Kidney epithelial cell (primary cell): ENCODE measurements around the gene NFATC2. TPM values are rescaled to one million over a fixed set of nuclear protein-coding genes. Genes with fewer than 3 reads are reported as not detected.

ENCODE experiments used
- DNase-seq: peaks from one replicate; pipeline ENCODE4 v3.0.0-alpha.2; 2010; ENCODE audit warnings: low read depth
- H3K27me3 ChIP-seq: 2 replicates; pipeline ENCODE4 v1.6.0; 2011; ENCODE audit warnings: low read length; ENCODE audit not compliant: control insufficient read depth, insufficient read depth
- H3K36me3 ChIP-seq: 2 replicates; pipeline ENCODE4 v1.5.1; 2011; ENCODE audit warnings: low read length; ENCODE audit not compliant: control insufficient read depth, insufficient read depth
- H3K4me3 ChIP-seq: 2 replicates; pipeline ENCODE4 v1.5.1; 2011; ENCODE audit warnings: low read depth, mild to moderate bottlenecking, control low read depth, low read length
- total RNA-seq: library from RNA; depleted of rRNA; stranded (reverse); fragments of >200 nt; gene quantifications from 2 replicates; pipeline ENCODE4 v1.2.3, GENCODE V29; 2015
- TF ChIP-seq, protein P1 (sequence below): IDR thresholded peaks from 2 replicates; pipeline ENCODE4 v1.5.1; 2011; ENCODE audit warnings: mild to moderate bottlenecking, moderate library complexity, low read length, control low read depth, inconsistent platforms; ENCODE audit not compliant: insufficient read depth, poor library complexity, severe bottlenecking

Gene NFATC2
- total RNA-seq, 1 donor from 2014 or later = 2.9 TPM

GRCh38 chr20:51562027-51562331 lies 19.5 kb upstream of the NFATC2 start:
- H3K4me3 ChIP-seq = peak overlapping the region; percentile 55
- peaks cover 12% of the 10 kb centered on the region for H3K27me3 ChIP-seq
- no peak for DNase-seq
- no peaks in the 10 kb centered on the region for H3K36me3 ChIP-seq
- TF ChIP-seq, protein P1, sequence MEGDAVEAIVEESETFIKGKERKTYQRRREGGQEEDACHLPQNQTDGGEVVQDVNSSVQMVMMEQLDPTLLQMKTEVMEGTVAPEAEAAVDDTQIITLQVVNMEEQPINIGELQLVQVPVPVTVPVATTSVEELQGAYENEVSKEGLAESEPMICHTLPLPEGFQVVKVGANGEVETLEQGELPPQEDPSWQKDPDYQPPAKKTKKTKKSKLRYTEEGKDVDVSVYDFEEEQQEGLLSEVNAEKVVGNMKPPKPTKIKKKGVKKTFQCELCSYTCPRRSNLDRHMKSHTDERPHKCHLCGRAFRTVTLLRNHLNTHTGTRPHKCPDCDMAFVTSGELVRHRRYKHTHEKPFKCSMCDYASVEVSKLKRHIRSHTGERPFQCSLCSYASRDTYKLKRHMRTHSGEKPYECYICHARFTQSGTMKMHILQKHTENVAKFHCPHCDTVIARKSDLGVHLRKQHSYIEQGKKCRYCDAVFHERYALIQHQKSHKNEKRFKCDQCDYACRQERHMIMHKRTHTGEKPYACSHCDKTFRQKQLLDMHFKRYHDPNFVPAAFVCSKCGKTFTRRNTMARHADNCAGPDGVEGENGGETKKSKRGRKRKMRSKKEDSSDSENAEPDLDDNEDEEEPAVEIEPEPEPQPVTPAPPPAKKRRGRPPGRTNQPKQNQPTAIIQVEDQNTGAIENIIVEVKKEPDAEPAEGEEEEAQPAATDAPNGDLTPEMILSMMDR = no peak

DNA sequence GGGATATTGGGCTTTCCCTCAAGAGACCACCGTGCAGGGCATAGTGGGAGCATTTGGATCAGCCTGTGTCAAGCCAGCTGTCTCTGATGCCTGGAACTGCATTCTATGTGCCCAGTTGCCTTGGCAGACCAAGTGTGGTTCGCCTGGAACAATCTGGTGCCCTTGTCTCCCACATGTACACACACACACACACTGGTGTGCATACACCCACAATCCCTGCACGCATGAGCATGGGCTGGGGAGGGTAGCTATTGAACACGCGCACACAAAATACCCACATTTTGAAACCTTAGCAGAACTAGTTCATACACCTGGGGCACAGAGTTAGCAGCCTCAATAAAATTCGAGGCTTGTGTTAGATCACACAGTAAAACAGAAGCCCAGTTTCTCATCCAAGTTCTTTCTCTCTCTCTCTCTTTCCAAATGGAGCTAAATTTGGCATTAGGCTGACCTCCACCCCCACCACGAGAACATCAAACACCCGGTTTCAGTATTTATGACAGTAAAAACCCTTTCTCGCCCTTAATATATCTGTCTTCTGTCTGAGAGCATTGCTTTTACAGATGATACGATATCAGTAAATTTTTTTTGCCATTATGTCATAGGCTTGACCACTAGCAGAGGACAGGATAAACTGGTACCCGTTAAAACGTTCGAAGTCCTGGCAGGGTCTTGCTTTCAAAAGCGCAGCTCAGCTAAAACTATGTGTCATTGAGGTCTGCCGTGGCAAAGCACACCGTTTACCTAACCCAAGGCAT lies 18.2 kb upstream of the NFATC2 start:
- no peak for DNase-seq
- H3K27me3 ChIP-seq = peaks cover 9% of the 10 kb centered on the region
- no peaks in the 10 kb centered on the region for H3K36me3 ChIP-seq
- no peak overlapping the region for H3K4me3 ChIP-seq
- TF ChIP-seq, protein P1 = no peak

DNA sequence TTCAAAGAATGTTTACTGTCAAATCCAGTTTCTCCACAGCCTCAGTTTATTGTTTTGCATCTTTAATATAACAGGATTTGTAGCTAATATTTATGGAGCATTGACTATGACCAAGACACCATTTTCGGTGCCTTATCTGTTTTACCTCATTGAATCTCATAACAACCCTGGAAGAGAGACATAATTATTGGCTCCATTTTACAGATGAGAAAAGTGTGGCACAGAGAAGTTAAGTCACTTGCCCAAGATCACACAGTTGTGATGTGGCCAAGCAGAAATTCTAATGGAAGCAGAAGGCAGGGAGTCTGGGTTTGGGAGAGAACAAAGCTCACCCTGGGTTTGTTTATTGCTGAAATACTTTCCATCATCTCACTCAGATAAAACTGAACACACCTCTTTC lies 17.5 kb upstream of the NFATC2 start:
- H3K4me3 ChIP-seq = no peak overlapping the region
- no peaks in the 10 kb centered on the region for H3K36me3 ChIP-seq
- no peak for DNase-seq
- TF ChIP-seq, protein P1 = no peak
- H3K27me3 ChIP-seq = peaks cover 9% of the 10 kb centered on the region

DNA sequence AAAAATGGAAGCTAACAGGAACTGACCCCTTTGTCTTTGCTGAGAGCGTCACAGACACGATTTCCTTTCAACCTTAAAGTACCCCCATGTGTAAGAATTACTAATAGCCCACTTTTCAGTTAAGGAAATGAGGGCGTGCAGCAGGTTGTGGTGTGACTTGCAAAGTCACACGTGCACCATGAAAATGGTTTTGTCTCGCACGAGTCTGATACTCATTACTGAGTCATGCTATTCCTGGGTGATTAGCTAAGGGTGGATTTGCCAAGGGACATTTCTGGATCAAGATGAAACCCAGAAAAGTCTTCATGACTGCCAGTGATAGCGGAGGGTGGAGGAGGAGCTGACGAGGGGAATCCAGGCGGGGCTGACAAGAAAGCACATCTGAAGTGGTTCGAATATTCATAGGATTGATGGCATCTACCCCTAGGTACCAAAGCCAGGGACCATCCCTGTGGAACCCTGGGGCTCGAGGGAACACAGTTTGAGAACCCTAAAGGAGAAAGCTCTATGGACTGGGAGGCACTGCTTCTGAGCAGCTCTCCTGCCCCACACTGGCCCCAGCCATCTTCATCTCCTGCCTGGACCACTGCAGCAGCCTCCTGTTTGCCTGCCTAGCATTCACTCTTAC lies 12.1 kb upstream of the NFATC2 start:
- H3K27me3 ChIP-seq = peaks cover 6% of the 10 kb centered on the region
- TF ChIP-seq, protein P1 = no peak
- no peak for DNase-seq
- H3K4me3 ChIP-seq = no peak overlapping the region
- no peaks in the 10 kb centered on the region for H3K36me3 ChIP-seq

GRCh38 chr20:51553897-51554486 lies 11.5 kb upstream of the NFATC2 start:
- H3K36me3 ChIP-seq = no peaks in the 10 kb centered on the region
- no peak overlapping the region for H3K4me3 ChIP-seq
- H3K27me3 ChIP-seq = peaks cover 2% of the 10 kb centered on the region
- no peak for DNase-seq
- TF ChIP-seq, protein P1 = no peak

GRCh38 chr20:51551186-51551585 lies 8.7 kb upstream of the NFATC2 start:
- H3K36me3 ChIP-seq = no peaks in the 10 kb centered on the region
- H3K27me3 ChIP-seq = peaks cover 2% of the 10 kb centered on the region
- TF ChIP-seq, protein P1 = no peak
- DNase-seq = no peak
- H3K4me3 ChIP-seq = no peak overlapping the region
